Ovary (tissue), 9 donors: ENCODE measurements around the gene LRRN4CL. TPM values are rescaled to one million over a fixed set of nuclear protein-coding genes. Genes with fewer than 3 reads are reported as not detected.

Experiments
- DNase-seq, 5 donors: peaks; one replicate each; pipeline ENCODE4 v3.0.0-alpha.2; 2019 to 2020
- H3K27ac ChIP-seq, 2 donors: fragments of 200-600 bp; one replicate each; pipeline versions ENCODE4 v1.5.1 to v1.8.0; 2019 to 2022
- H3K27me3 ChIP-seq: fragments of 200-600 bp; one replicate; pipeline ENCODE4 v1.8.0; 2022
- H3K36me3 ChIP-seq: fragments of 200-600 bp; sonication (generic); one replicate; pipeline ENCODE4 v1.5.1; 2019
- H3K4me1 ChIP-seq: one replicate; pipeline ENCODE4 v1.8.1; 2013; ENCODE audit warnings: mild to moderate bottlenecking, moderate library complexity; ENCODE audit not compliant: insufficient read depth
- H3K4me3 ChIP-seq: fragments of 200-600 bp; sonication (generic); one replicate; pipeline ENCODE4 v1.5.1; 2017
- H3K9me3 ChIP-seq, 2 donors: fragments of 200-600 bp in 1 of 2; sonication (generic) in 1 of 2; one replicate each; pipeline versions ENCODE4 v1.5.1 to v1.8.1; 2013 to 2019; ENCODE audit warnings: mild to moderate bottlenecking in 1 of 2, moderate library complexity in 1 of 2
- CTCF ChIP-seq, 3 donors: fragments of 450-650 bp in 2 of 3; fragments of 200-600 bp in 1 of 3; IDR thresholded peaks; one replicate each; pipeline versions ENCODE4 v1.5.1 to v1.8.0; 2016 to 2022; ENCODE audit warnings: antibody characterized with exemption in 3 of 3, mild to moderate bottlenecking in 1 of 3
- EP300 ChIP-seq: sonication (generic); formaldehyde crosslinking; IDR thresholded peaks from one replicate; pipeline ENCODE4 v1.6.1; 2017; ENCODE audit warnings: antibody characterized with exemption
- POLR2A ChIP-seq: fragments of 450-650 bp; IDR thresholded peaks from one replicate; pipeline ENCODE4 v1.6.1; 2017; ENCODE audit warnings: antibody characterized with exemption, mild to moderate bottlenecking, moderate library complexity
- WGBS, 3 donors: extraction: QIAGEN DNeasy Blood & Tissue Kit in 1 of 3; methylation state at CpG; one replicate each; pipeline versions ENCODE4 v1.1.5 to v1.1.7; 2013 to 2017; 5-methylcytosine and 5-hydroxymethylcytosine counted together
- intact Hi-C, 4 donors: fragments of 100-400 bp; cut with DNase I; formaldehyde crosslinking; loops; one replicate each; pipeline versions ENCODE4 v1.11.0 to v1.15.1; 2022 to 2023
- polyA plus RNA-seq, 2 donors: library from polyadenylated mRNA; stranded (reverse); fragments of 200-250 nt in 1 of 2; fragments of 350-450 nt in 1 of 2; fragmentation: Illumina TruSeq in 1 of 2; extraction: RNeasy Lipid Tissue Mini Kit (QIAGEN cat#74804) in 1 of 2; gene quantifications; one replicate each; pipeline ENCODE4 v1.2.3, GENCODE V29; 2013 to 2014
- total RNA-seq, 7 donors: library from RNA; depleted of rRNA in 2 of 7; stranded (reverse); fragments of >200 nt in 2 of 7; fragmentation: NEBNext Ultra II Directional in 3 of 7; extraction: Animal tissue kit (Norgen Biotek cat#: 25700) in 3 of 7; gene quantifications; one replicate each; pipeline versions ENCODE4 v1.1.0 to v1.2.4, GENCODE V29; 2016 to 2023
- donor health status: DM: no; HTN: no; CAD: no; lungs with moderate emphysema.
- donor health status: DM: no; HTN: no; CAD: no.
- donor health status: Bipolar disorder and iron deficiency.
- donor health status: DM: yes; HTN: yes; CAD: no.
- donor health status: DM: no; HTN: no; CAD: no.
- donor health status: DM: yes; HTN: yes; CAD: no.

Gene LRRN4CL
- total and polyA plus RNA-seq, 9 donors, result 18.5 to 38.6 (median 25.5) TPM

DNA sequence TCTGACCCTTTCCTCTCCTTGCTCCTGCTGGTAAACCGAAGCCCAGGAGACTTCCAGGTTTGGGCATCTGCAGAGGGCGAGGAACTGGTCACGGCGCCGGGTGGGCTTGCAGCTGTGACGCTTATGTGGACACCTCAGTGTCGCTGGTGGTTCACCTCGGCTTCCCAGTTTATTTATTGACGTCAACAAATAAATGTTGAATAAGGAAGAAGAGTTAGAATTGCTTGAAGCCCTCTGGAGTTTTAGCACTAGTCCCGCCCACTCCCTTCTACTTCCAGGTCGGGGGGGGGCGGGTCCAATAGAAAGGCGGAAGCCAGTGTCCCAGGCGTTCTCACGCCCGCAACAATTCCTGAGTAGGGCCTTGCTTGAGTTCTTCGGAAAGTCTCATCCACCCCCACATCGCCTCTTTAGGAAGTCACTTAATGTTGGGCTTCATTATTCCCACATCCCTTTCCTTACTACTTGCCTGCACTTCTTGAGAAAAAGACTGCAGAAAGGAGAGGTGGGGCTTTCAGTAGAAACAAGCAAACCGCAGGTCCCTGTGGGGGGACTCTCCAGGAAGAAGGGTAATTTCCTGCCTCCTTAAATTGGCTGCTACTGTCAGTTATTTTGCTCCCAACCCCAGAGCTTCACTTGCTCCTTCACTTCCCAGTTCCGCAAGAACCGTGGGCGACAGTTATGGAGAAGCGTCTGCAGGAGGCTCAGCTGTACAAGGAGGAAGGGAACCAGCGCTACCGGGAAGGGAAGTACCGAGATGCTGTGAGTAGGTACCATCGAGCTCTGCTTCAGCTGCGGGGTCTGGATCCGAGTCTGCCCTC lies 39.0 kb upstream of the LRRN4CL start, which contains the start of gene TTC9C:
Gene TTC9C (plus strand): TSS at position 316 of the 818 bp plus-strand sequence. CDS start 363 bp downstream, at position 679.
- DNase-seq, result peak; percentile 83 to 88 (median 85)
- H3K27ac ChIP-seq, result peak within 1 kb of the TSS in 1 of 2 donors; percentile 89
- WGBS, 3 donors, result 0 to 1% (median 0%) methylated on average over 29 of the region's 29 CpGs
- TF ChIP-seq EP300, result no peak
- TF ChIP-seq CTCF (IDR thresholded peaks at IDR 0.05), result peak in 1 of 3 donors; percentile 12
- peak; percentile 52 for TF ChIP-seq POLR2A
- H3K4me3 ChIP-seq, result peak within 1 kb of the TSS; percentile 91
- no peaks in the 10 kb centered on the region for H3K9me3 ChIP-seq
- intact Hi-C loops, result loop anchor here in 3 of 4 donors (5.0 kb wide), 3 partner anchors 51 to 114 kb away; partner anchors contain the start of genes LBHD1 (in 1 of the 3), UBXN1 (in 1 of the 3) and UQCC3 (in 1 of the 3)
- H3K27me3 ChIP-seq, result no peaks in the 10 kb centered on the region
- no peaks in the 10 kb centered on the region for H3K36me3 ChIP-seq
- H3K4me1 ChIP-seq, result peaks cover 3% of the 10 kb centered on the region

GRCh38 chr11:62727872-62728170 lies 38.5 kb upstream of the LRRN4CL start:
- intact Hi-C loops, result loop anchor here in 3 of 4 donors (5.0 kb wide), 3 partner anchors 51 to 114 kb away; partner anchors contain the start of genes LBHD1 (in 1 of the 3), UBXN1 (in 1 of the 3) and UQCC3 (in 1 of the 3)
- TF ChIP-seq EP300, result no peak
- no peak for TF ChIP-seq CTCF (IDR thresholded peaks at IDR 0.05)
- TF ChIP-seq POLR2A, result no peak
- peak; percentile 82 to 89 (median 83) for DNase-seq
- Histone ChIP-seq H3K4me1 (peaks cover 3% of the 10 kb centered on the region), H3K27me3 (no peaks in the 10 kb centered on the region), H3K4me3 (peak overlapping the region; percentile 91), H3K36me3 (no peaks in the 10 kb centered on the region), H3K9me3 (no peaks in the 10 kb centered on the region), H3K27ac (peak overlapping the region in 1 of 2 donors; percentile 89)
- 0% methylated on average over 20 of the region's 20 CpGs for WGBS, 3 donors

DNA sequence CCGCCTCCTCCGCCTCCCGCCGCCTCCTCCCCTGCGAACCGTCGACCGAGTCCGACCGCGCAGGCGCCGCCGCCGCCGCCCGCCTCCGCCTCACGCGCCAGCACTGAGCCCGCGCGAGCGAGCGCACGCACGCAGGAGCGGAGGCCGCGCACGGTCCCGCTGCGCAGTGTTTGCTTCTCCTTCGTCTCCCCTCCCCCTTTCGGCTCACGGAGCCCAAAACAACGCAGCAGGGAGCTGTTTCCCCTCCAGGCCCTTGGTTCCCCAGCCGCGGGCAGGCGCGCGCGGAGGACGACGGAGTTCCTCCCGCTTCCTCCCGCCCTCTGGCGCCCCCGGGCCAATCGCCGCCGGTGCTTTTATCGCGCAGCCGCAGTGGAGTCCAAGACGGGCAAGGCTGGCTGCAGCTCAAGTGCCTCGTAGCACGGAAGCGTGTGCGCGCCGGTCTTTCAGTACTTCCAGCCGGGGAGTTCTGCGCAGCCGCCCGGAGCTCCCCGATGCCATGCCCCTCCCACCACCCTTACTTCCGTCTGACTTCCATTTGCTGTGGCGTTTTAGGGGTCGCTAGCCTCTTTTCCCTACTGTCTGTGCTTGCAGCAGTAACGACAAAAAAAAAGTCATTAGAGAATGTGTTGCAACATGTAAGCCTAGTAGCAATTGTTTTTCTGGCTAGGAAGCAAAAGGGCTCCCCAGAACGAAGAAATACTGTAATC lies 38.0 kb upstream of the LRRN4CL start, which contains the start of gene HNRNPUL2:
Gene HNRNPUL2 (minus strand): TSS at position 293 of the 707 bp plus-strand sequence. CDS start 301 bp downstream, outside the sequence.
- Histone ChIP-seq H3K27me3 (no peaks in the 10 kb centered on the region), H3K27ac (peak within 1 kb of the TSS; percentile 50 to 89), H3K4me1 (peaks cover 3% of the 10 kb centered on the region), H3K4me3 (peak within 1 kb of the TSS; percentile 91), H3K36me3 (no peaks in the 10 kb centered on the region), H3K9me3 (no peaks in the 10 kb centered on the region)
- TF ChIP-seq EP300, result no peak
- TF ChIP-seq POLR2A, result peak; percentile 82
- TF ChIP-seq CTCF (IDR thresholded peaks at IDR 0.05), result peak in 1 of 3 donors; percentile 7
- peak; percentile 98 to 99 (median 98) for DNase-seq
- 0 to 1% (median 0%) methylated on average over 69 to 72 of the region's 72 CpGs for WGBS, 3 donors
- intact Hi-C loops, result loop anchor here in 3 of 4 donors (5.0 kb wide), 3 partner anchors 50 to 115 kb away; partner anchors contain the start of genes LBHD1 (in 1 of the 3), UBXN1 (in 1 of the 3) and UQCC3 (in 1 of the 3)

DNA sequence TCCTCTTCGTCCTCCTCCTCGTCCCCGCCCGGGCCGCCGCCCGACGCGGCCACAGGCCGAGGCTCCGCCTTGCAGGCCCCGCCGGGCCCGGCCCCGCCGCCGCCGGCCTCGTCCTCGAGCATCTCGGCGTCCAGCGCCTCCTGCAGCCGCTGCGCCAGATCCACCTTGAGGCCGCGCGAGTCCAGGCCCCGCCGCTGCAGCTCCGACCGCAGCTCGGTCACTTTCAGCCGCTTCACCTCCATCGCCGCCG lies 37.5 kb upstream of the LRRN4CL start:
- TF ChIP-seq POLR2A (no peak), CTCF (IDR thresholded peaks at IDR 0.05) (no peak), EP300 (no peak)
- Histone ChIP-seq H3K4me1 (peaks cover 3% of the 10 kb centered on the region), H3K27ac (peak overlapping the region; percentile 50 to 89), H3K4me3 (peak overlapping the region; percentile 91), H3K36me3 (no peaks in the 10 kb centered on the region), H3K27me3 (no peaks in the 10 kb centered on the region), H3K9me3 (no peaks in the 10 kb centered on the region)
- no peak for DNase-seq
- WGBS, 3 donors, result 0 to 1% (median 1%) methylated on average over 15 to 37 of the region's 37 CpGs
- intact Hi-C loops, result loop anchor here in 3 of 4 donors (5.0 kb wide), 3 partner anchors 50 to 115 kb away; partner anchors contain the start of genes LBHD1 (in 1 of the 3), UBXN1 (in 1 of the 3) and UQCC3 (in 1 of the 3)
